Sigmoid colon (tissue), 4 donors: ENCODE measurements around the gene ERCC5.

Source experiments
- POLR2AphosphoS5 ChIP-seq, 4 donors: sonication (generic); formaldehyde crosslinking; IDR thresholded peaks; one replicate each; pipeline ENCODE4 v1.6.1; 2017; ENCODE audit warnings: antibody characterized with exemption in 4 of 4
- TF ChIP-seq, protein P1 (sequence below), 4 experiments: fragments of 450-650 bp in 3 of 4; fragments of 200-600 bp in 1 of 4; IDR thresholded peaks; one replicate each; pipeline ENCODE4 v1.5.1; 2016 to 2019; ENCODE audit warnings: antibody characterized with exemption in 4 of 4, mild to moderate bottlenecking in 3 of 4, moderate library complexity in 2 of 4

DNA sequence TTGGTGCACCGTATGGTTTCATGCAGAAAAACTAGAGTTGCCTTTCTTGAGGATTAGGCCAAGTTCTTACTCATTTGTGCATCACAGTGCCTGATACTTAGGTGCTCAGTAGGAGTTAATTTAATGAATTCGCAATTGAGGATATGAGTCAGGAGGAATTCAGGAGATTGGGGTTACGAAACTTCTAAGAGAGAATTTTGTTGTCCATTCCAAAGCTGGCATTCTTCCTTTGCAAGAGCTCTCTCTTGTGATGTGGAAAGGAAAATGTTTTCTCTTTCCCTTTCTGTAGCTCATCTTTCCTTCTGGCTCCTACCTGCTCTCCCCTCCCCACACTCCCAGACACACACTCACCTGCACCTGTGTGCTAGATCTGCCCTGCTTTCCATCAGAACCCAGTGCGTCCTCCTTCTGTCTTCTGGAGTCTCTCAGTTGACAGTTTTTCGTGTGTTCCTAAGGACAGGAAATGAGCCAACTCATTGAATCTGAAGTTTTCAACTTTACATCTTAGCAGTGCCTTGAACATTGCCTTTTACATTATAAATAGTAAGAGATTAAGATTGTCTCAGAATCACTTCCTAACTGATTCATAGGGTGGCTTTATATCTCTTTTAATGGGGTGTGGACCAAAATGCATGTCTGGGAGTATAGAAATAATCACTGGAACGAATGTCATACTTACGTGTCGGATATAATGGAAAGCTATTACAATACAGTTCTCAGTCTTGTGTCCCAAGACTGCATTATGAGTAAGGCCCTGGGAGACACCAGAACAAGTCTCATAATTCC lies 19.7 kb upstream of the ERCC5 start:
- no peak for TF ChIP-seq POLR2AphosphoS5 (IDR thresholded peaks at IDR 0.05)
- TF ChIP-seq, protein P1, sequence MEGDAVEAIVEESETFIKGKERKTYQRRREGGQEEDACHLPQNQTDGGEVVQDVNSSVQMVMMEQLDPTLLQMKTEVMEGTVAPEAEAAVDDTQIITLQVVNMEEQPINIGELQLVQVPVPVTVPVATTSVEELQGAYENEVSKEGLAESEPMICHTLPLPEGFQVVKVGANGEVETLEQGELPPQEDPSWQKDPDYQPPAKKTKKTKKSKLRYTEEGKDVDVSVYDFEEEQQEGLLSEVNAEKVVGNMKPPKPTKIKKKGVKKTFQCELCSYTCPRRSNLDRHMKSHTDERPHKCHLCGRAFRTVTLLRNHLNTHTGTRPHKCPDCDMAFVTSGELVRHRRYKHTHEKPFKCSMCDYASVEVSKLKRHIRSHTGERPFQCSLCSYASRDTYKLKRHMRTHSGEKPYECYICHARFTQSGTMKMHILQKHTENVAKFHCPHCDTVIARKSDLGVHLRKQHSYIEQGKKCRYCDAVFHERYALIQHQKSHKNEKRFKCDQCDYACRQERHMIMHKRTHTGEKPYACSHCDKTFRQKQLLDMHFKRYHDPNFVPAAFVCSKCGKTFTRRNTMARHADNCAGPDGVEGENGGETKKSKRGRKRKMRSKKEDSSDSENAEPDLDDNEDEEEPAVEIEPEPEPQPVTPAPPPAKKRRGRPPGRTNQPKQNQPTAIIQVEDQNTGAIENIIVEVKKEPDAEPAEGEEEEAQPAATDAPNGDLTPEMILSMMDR (IDR thresholded peaks at IDR 0.05), result no peak
